SU-DHL-6 (cell line): ENCODE measurements around the gene BRINP2.

Experiments
- H2AFZ ChIP-seq: fragments of 200-600 bp; sonication (generic); 2 replicates; pipeline ENCODE4 v1.6.1; 2014; ENCODE audit warnings: low read depth, mild to moderate bottlenecking, moderate library complexity, mixed read lengths, antibody characterized with exemption, low read length; ENCODE audit not compliant: severe bottlenecking
- H3F3A ChIP-seq: fragments of 200-600 bp; shearing (Covaris generic); 2 replicates; pipeline ENCODE4 v1.6.0; 2016; ENCODE audit warnings: antibody characterized with exemption, mild to moderate bottlenecking; ENCODE audit not compliant: insufficient read depth
- H3K27ac ChIP-seq: fragments of 200-600 bp; sonication (generic); 2 replicates; pipeline ENCODE4 v1.5.1; 2016; ENCODE audit warnings: low read depth, mild to moderate bottlenecking, low read length, moderate library complexity, mixed read lengths
- H3K27me3 ChIP-seq: fragments of 200-600 bp; sonication (generic), shearing (Covaris generic); 2 replicates; pipeline ENCODE4 v1.6.0; 2014; ENCODE audit warnings: mild to moderate bottlenecking, low read length
- H3K36me3 ChIP-seq: fragments of 200-600 bp; sonication (generic); 2 replicates; pipeline ENCODE4 v1.6.1; 2014; ENCODE audit warnings: mild to moderate bottlenecking, low read length, mixed read lengths
- H3K4me2 ChIP-seq: fragments of 300-600, 200-600 bp; shearing (Covaris generic), sonication (generic); 2 replicates; pipeline ENCODE4 v1.6.0; 2014; ENCODE audit warnings: low read length, low read depth, mild to moderate bottlenecking; ENCODE audit not compliant: poor library complexity, severe bottlenecking
- H3K4me3 ChIP-seq: fragments of 200-600 bp; sonication (generic); 2 replicates; pipeline ENCODE4 v1.5.1; 2014; ENCODE audit warnings: antibody characterized with exemption, low read length, mild to moderate bottlenecking, mixed read lengths; ENCODE audit not compliant: insufficient read depth, poor library complexity, severe bottlenecking
- H3K79me2 ChIP-seq: fragments of 200-600 bp; sonication (generic); 2 replicates; pipeline ENCODE4 v1.6.1; 2014; ENCODE audit warnings: mild to moderate bottlenecking, low read length, moderate library complexity; ENCODE audit not compliant: insufficient read depth
- H3K9ac ChIP-seq: fragments of 200-600 bp; sonication (generic); 2 replicates; pipeline ENCODE4 v1.7.0; 2014; ENCODE audit warnings: mild to moderate bottlenecking, low read length
- H3K9me2 ChIP-seq: fragments of 200-600 bp; sonication (generic); replicated peaks from 2 replicates; pipeline ENCODE4 v1.6.1; 2014; ENCODE audit warnings: low read length; ENCODE audit not compliant: insufficient read depth
- H3K9me3 ChIP-seq: fragments of 200-600 bp; sonication (generic); 2 replicates; pipeline ENCODE4 v1.6.1; 2014; ENCODE audit warnings: low read length, mixed read lengths; ENCODE audit not compliant: insufficient read depth
- H4K20me1 ChIP-seq: fragments of 200-600 bp; sonication (generic); 2 replicates; pipeline ENCODE4 v1.6.1; 2014; ENCODE audit warnings: low read depth, mild to moderate bottlenecking, antibody characterized with exemption, low read length, moderate library complexity, mixed read lengths
- EZH2phosphoT487 ChIP-seq: fragments of 200-600 bp; sonication (generic), shearing (Covaris generic); conservative IDR thresholded peaks from 2 replicates; pipeline ENCODE4 v1.6.1; 2018; ENCODE audit warnings: mild to moderate bottlenecking, antibody characterized with exemption, low read length, moderate library complexity, mixed read lengths
- TF ChIP-seq, protein P1 (sequence below): fragments of 200-600 bp; sonication (generic); IDR thresholded peaks from one replicate; pipeline ENCODE4 v1.5.1; 2017; ENCODE audit warnings: antibody characterized with exemption, mild to moderate bottlenecking, low read length, moderate library complexity; ENCODE audit not compliant: insufficient read depth, poor library complexity, severe bottlenecking

BRINP2 gene

DNA sequence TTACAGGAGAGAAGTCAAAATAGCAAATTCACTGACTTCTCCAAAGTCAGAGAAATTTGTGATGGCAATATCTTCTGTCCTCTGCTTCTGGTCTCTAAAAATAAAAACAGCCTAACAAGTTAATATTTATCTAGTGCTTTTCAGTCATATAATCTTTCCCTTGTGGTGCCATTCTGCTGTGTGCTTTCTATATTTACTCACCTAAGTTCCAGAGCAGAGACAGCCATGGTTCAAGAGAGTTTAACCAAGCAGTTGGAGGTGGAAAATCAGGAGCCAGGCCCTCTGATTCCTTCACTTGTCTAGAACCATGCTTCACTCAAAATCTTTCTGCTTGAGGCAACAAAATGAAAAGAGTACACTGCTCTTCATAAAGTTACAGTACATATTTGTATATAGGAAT is 39.3 kb downstream of the BRINP2 start:
- Histone ChIP-seq H2AFZ (no peak overlapping the region), H3K36me3 (no peaks in the 10 kb centered on the region), H4K20me1 (no peaks in the 10 kb centered on the region), H3K4me3 (no peak overlapping the region), H3K9me3 (no peaks in the 10 kb centered on the region), H3K27me3 (no peaks in the 10 kb centered on the region), H3K9me2 (no peaks in the 10 kb centered on the region), H3K79me2 (no peaks in the 10 kb centered on the region), H3K9ac (no peak overlapping the region), H3F3A (no peaks in the 10 kb centered on the region), H3K4me2 (no peak overlapping the region), H3K27ac (no peak overlapping the region)
- TF ChIP-seq EZH2phosphoT487, result no peak
- TF ChIP-seq, protein P1, sequence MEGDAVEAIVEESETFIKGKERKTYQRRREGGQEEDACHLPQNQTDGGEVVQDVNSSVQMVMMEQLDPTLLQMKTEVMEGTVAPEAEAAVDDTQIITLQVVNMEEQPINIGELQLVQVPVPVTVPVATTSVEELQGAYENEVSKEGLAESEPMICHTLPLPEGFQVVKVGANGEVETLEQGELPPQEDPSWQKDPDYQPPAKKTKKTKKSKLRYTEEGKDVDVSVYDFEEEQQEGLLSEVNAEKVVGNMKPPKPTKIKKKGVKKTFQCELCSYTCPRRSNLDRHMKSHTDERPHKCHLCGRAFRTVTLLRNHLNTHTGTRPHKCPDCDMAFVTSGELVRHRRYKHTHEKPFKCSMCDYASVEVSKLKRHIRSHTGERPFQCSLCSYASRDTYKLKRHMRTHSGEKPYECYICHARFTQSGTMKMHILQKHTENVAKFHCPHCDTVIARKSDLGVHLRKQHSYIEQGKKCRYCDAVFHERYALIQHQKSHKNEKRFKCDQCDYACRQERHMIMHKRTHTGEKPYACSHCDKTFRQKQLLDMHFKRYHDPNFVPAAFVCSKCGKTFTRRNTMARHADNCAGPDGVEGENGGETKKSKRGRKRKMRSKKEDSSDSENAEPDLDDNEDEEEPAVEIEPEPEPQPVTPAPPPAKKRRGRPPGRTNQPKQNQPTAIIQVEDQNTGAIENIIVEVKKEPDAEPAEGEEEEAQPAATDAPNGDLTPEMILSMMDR, result no peak

DNA sequence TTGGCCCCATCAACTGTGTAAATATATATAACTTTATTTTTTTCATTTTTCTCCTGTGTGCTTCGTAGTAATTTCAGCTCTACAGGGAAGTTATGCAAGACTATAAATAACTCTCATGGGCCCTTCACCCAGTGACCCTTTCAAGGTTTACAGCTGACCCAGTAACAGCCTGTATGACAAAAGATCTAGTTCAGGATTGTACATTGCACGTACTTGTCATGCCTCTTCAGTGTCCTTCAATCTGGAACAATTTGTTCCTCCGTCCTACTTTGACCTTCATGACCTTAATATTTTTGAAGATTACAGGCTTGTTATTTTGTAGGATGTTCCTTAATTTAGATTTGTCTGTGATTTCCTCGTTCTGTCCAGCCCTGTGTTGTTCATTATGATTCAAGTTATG is 40.5 kb downstream of the BRINP2 start:
- H3K79me2 ChIP-seq, result no peaks in the 10 kb centered on the region

DNA sequence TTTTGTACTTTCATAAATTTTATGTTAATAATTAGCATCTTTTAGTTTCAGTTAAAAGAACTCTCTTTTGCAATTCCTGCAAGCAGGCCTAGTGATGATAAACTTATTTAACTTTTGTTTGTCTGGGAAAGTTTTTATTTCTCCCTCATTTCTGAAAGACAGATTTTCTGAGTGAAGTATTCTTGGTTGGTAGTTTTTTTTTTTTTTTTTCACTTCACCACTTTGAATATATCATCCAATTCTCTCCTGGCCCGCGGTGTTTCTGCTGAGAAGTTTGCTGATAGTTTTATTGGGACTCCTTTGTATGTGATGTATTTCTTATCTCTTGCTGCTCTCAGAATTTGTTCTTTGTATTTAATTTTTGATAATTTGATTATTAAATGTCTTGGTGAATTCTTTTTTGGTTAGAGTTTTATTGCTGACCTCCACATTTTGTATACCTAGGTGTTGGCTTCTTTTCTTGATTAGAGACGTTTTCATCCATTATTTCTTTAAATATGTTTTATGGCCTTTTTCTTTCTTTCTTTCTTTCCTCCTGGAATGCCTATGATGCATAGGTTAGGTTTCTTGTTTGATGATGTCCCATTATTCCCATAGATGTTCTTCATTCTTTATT is 45.9 kb downstream of the BRINP2 start:
- no peak overlapping the region for H3K4me2 ChIP-seq
- no peak overlapping the region for H2AFZ ChIP-seq
- TF ChIP-seq EZH2phosphoT487, result no peak
- TF ChIP-seq, protein P1, result no peak
- no peaks in the 10 kb centered on the region for H3K36me3 ChIP-seq
- H3K27me3 ChIP-seq, result no peaks in the 10 kb centered on the region
- no peaks in the 10 kb centered on the region for H4K20me1 ChIP-seq
- H3K27ac ChIP-seq, result no peak overlapping the region
- H3K9me2 ChIP-seq, result 0 out of 2 replicates have a peak, but pooled peaks cover 1% of the 10 kb centered on the region
- H3F3A ChIP-seq, result no peaks in the 10 kb centered on the region
- H3K9ac ChIP-seq, result no peak overlapping the region
- H3K4me3 ChIP-seq, result no peak overlapping the region
- no peaks in the 10 kb centered on the region for H3K79me2 ChIP-seq
- no peaks in the 10 kb centered on the region for H3K9me3 ChIP-seq

More for the DNA sequence above, 40.5 kb downstream of the BRINP2 start:
- no peak overlapping the region for H3K9ac ChIP-seq
- no peaks in the 10 kb centered on the region for H3K9me3 ChIP-seq
- H3K27ac ChIP-seq, result no peak overlapping the region
- no peaks in the 10 kb centered on the region for H3K9me2 ChIP-seq
- no peaks in the 10 kb centered on the region for H3K27me3 ChIP-seq
- H2AFZ ChIP-seq, result no peak overlapping the region
- no peaks in the 10 kb centered on the region for H4K20me1 ChIP-seq
- TF ChIP-seq, protein P1, result no peak
- TF ChIP-seq EZH2phosphoT487, result no peak
- H3K4me2 ChIP-seq, result no peak overlapping the region
- H3F3A ChIP-seq, result no peaks in the 10 kb centered on the region
- H3K36me3 ChIP-seq, result no peaks in the 10 kb centered on the region
- H3K4me3 ChIP-seq, result no peak overlapping the region
